HCT116 (cell line): ENCODE measurements around the gene CDK4.

ENCODE experiments used
- CEBPB ChIP-seq: IDR thresholded peaks from 2 replicates; pipeline ENCODE4 v1.6.1; 2012; ENCODE audit warnings: low read depth
- EGR1 ChIP-seq: IDR thresholded peaks from 2 replicates; pipeline ENCODE4 v1.6.1; 2012; ENCODE audit warnings: low read depth
- EZH2 ChIP-seq: fragments of 200-600 bp; sonication (generic); IDR thresholded peaks from 2 replicates; pipeline ENCODE4 v1.6.1; 2017; ENCODE audit warnings: antibody characterized with exemption, mixed run types
- EZH2phosphoT487 ChIP-seq: fragments of 200-600 bp; IDR thresholded peaks from 2 replicates; pipeline ENCODE4 v1.6.1; 2018; ENCODE audit warnings: antibody characterized with exemption, borderline replicate concordance
- JUND ChIP-seq: IDR thresholded peaks from 2 replicates; pipeline ENCODE4 v1.6.1; 2012
- MAX ChIP-seq: IDR thresholded peaks from 2 replicates; pipeline ENCODE4 v1.6.1; 2012
- POLR2A ChIP-seq: IDR thresholded peaks from 2 replicates; pipeline ENCODE4 v1.7.0; 2011; ENCODE audit warnings: borderline replicate concordance; ENCODE audit not compliant: insufficient read depth, insufficient read length; ENCODE audit errors: extremely low read depth
- POLR2AphosphoS5 ChIP-seq: IDR thresholded peaks from 2 replicates; pipeline ENCODE4 v1.6.1; 2011; ENCODE audit warnings: mild to moderate bottlenecking, low read depth, low read length, moderate library complexity
- SIN3A ChIP-seq: IDR thresholded peaks from 2 replicates; pipeline ENCODE4 v1.6.1; 2012; ENCODE audit warnings: low read depth
- TCF7L2 ChIP-seq: IDR thresholded peaks from 2 replicates; pipeline ENCODE4 v1.7.0; 2011; ENCODE audit warnings: borderline replicate concordance, inconsistent platforms; ENCODE audit not compliant: insufficient read depth, insufficient read length; ENCODE audit errors: extremely low read depth
- YY1 ChIP-seq: IDR thresholded peaks from 2 replicates; pipeline ENCODE4 v1.6.1; 2011; ENCODE audit warnings: low read length, low read depth, moderate library complexity, mild to moderate bottlenecking; ENCODE audit not compliant: insufficient replicate concordance; ENCODE audit errors: extremely low read depth
- ZNF274 ChIP-seq: fragments of 200-500 bp; sonication (Bioruptor generic); IDR thresholded peaks from 2 replicates; pipeline ENCODE4 v1.6.1; 2014; ENCODE audit warnings: mild to moderate bottlenecking, low read depth, low read length, inconsistent platforms
- TF ChIP-seq, protein P1 (sequence below), 3 experiments: fragments of 200-600 bp in 1 of 3; sonication (generic) in 1 of 3; IDR thresholded peaks in 2 of 3; conservative IDR thresholded peaks in 1 of 3; 2 replicates each; pipeline ENCODE4 v1.5.1; 2012 to 2017; ENCODE audit warnings: low read depth in 2 of 3, low read length in 2 of 3, antibody characterized with exemption in 1 of 3, borderline replicate concordance in 1 of 3, control low read depth in 1 of 3, mild to moderate bottlenecking in 1 of 3, mixed read lengths in 1 of 3, mixed run types in 1 of 3, moderate library complexity in 1 of 3; ENCODE audit not compliant: insufficient read depth in 1 of 3
- TF ChIP-seq, protein P2 (sequence below): IDR thresholded peaks from 2 replicates; pipeline ENCODE4 v1.6.1; 2011; ENCODE audit warnings: mild to moderate bottlenecking, low read length, moderate library complexity; ENCODE audit not compliant: insufficient replicate concordance; ENCODE audit errors: extremely low read depth

- TF ChIP-seq, protein P1, sequence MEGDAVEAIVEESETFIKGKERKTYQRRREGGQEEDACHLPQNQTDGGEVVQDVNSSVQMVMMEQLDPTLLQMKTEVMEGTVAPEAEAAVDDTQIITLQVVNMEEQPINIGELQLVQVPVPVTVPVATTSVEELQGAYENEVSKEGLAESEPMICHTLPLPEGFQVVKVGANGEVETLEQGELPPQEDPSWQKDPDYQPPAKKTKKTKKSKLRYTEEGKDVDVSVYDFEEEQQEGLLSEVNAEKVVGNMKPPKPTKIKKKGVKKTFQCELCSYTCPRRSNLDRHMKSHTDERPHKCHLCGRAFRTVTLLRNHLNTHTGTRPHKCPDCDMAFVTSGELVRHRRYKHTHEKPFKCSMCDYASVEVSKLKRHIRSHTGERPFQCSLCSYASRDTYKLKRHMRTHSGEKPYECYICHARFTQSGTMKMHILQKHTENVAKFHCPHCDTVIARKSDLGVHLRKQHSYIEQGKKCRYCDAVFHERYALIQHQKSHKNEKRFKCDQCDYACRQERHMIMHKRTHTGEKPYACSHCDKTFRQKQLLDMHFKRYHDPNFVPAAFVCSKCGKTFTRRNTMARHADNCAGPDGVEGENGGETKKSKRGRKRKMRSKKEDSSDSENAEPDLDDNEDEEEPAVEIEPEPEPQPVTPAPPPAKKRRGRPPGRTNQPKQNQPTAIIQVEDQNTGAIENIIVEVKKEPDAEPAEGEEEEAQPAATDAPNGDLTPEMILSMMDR (IDR thresholded peaks at IDR 0.05 in 2 of 3, conservative IDR thresholded peaks at IDR 0.05 in 1 of 3; ENCODE audit: borderline replicate concordance in 1 of 3, insufficient read depth in 1 of 3, low read depth in 2 of 3, low read length in 2 of 3), result no peak
- TF ChIP-seq MAX, result no peak
- no peak for TF ChIP-seq EZH2phosphoT487
- no peak for TF ChIP-seq POLR2A
- TF ChIP-seq EZH2, result no peak
- TF ChIP-seq YY1, result no peak
- TF ChIP-seq SIN3A, result no peak
- TF ChIP-seq, protein P2, sequence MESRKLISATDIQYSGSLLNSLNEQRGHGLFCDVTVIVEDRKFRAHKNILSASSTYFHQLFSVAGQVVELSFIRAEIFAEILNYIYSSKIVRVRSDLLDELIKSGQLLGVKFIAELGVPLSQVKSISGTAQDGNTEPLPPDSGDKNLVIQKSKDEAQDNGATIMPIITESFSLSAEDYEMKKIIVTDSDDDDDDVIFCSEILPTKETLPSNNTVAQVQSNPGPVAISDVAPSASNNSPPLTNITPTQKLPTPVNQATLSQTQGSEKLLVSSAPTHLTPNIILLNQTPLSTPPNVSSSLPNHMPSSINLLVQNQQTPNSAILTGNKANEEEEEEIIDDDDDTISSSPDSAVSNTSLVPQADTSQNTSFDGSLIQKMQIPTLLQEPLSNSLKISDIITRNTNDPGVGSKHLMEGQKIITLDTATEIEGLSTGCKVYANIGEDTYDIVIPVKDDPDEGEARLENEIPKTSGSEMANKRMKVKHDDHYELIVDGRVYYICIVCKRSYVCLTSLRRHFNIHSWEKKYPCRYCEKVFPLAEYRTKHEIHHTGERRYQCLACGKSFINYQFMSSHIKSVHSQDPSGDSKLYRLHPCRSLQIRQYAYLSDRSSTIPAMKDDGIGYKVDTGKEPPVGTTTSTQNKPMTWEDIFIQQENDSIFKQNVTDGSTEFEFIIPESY, result no peak
- TF ChIP-seq POLR2AphosphoS5, result no peak
- TF ChIP-seq EGR1, result no peak
- TF ChIP-seq CEBPB, result no peak
- no peak for TF ChIP-seq JUND
- no peak for TF ChIP-seq TCF7L2
- TF ChIP-seq ZNF274, result no peak
Observed at GRCh38 chr12:57783861-57784260, 31.8 kb upstream of the CDK4 start.
